Memory B cell (primary cell): Measurements from ENCODE around the gene DUOXA1.
A peak's percentile ranks its signal among the peaks of the same experiment; 100 is the strongest.

Source experiments
- ATAC-seq: fragments of 150-1000 bp; cut with Tn5 transposase; 2 replicates; pipeline ENCODE4 v1.10.0; 2021; ENCODE audit warnings: low read depth, mild to moderate bottlenecking, moderate library complexity
- DNase-seq, 2 donors: peaks; one replicate each; pipeline ENCODE4 v3.0.0; 2022; ENCODE audit warnings: low spot score in 2 of 2
- H3K27ac Mint-ChIP-seq: one replicate; pipeline ENCODE4 v1.8.0; 2022; ENCODE audit warnings: mild to moderate bottlenecking, moderate library complexity, mixed read lengths
- H3K27me3 Mint-ChIP-seq: one replicate; pipeline ENCODE4 v1.8.0; 2022; ENCODE audit warnings: mixed read lengths
- H3K36me3 Mint-ChIP-seq: one replicate; pipeline ENCODE4 v1.8.0; 2022; ENCODE audit warnings: mild to moderate bottlenecking, mixed read lengths
- H3K4me1 Mint-ChIP-seq: one replicate; pipeline ENCODE4 v1.8.0; 2022; ENCODE audit warnings: mixed read lengths
- H3K4me3 Mint-ChIP-seq: one replicate; pipeline ENCODE4 v1.8.0; 2022; ENCODE audit warnings: mild to moderate bottlenecking, moderate library complexity, mixed read lengths
- H3K9me3 Mint-ChIP-seq: one replicate; pipeline ENCODE4 v1.8.0; 2022; ENCODE audit warnings: mixed read lengths

The DUOXA1 gene

DNA sequence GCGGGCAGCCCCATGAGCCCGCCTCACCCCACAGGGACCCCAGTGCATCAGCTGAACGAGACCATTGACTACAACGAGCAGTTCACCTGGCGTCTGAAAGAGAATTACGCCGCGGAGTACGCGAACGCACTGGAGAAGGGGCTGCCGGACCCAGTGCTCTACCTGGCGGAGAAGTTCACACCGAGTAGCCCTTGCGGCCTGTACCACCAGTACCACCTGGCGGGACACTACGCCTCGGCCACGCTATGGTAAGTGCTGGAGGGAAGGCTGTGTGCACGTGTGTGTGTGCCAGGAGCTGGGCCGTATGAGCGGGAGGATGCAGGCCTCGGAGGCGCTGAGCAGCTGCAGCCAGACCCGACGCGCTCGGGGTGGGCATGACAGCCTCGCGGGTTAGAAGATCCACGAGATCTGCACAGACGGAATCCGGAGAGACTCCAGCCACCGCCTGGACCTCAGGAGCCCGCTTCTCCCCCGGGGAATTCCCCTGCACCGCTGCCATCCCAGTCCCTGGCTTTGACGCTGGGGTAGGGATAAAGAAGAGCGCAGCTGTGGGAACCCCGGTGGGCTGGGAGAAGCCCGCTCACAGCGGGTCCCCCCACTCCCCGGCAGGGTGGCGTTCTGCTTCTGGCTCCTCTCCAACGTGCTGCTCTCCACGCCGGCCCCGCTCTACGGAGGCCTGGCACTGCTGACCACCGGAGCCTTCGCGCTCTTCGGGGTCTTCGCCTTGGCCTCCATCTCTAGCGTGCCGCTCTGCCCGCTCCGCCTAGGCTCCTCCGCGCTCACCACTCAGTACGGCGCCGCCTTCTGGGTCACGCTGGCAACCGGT, 13.0 kb downstream of the DUOXA1 start:
- H3K9me3 Mint-ChIP-seq, result no peaks in the 10 kb centered on the region
- H3K4me3 Mint-ChIP-seq, result peak overlapping the region; percentile 56
- DNase-seq (no peak), ATAC-seq (no peak)
- no peak overlapping the region for H3K27ac Mint-ChIP-seq
- H3K4me1 Mint-ChIP-seq, result peaks cover 39% of the 10 kb centered on the region
- H3K27me3 Mint-ChIP-seq, result peaks cover 49% of the 10 kb centered on the region
- no peaks in the 10 kb centered on the region for H3K36me3 Mint-ChIP-seq

DNA sequence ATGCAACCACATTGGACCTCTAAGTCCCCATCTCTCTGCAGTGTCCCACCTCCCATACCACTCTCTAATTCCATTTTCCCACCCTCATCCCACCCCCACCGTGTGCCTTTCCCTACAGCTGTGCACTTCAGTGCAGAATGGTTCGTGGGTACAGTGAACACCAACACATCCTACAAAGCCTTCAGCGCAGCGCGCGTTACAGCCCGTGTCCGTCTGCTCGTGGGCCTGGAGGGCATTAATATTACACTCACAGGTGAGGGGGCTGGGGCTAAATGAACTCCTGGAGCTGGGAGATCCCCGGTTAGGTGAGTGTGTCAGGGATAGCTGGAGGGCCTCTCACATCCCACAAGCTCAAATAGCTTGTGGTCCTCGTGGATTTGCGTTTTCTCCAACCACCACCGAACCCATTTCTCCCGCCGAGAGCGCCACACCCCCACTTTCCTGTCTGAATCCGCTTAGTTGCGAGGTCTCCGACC, 13.6 kb downstream of the DUOXA1 start:
- peaks cover 39% of the 10 kb centered on the region for H3K4me1 Mint-ChIP-seq
- H3K27me3 Mint-ChIP-seq, result peaks cover 48% of the 10 kb centered on the region
- DNase-seq (no peak), ATAC-seq (no peak)
- H3K4me3 Mint-ChIP-seq, result peak overlapping the region; percentile 50
- H3K9me3 Mint-ChIP-seq, result no peaks in the 10 kb centered on the region
- no peaks in the 10 kb centered on the region for H3K36me3 Mint-ChIP-seq
- no peak overlapping the region for H3K27ac Mint-ChIP-seq

DNA sequence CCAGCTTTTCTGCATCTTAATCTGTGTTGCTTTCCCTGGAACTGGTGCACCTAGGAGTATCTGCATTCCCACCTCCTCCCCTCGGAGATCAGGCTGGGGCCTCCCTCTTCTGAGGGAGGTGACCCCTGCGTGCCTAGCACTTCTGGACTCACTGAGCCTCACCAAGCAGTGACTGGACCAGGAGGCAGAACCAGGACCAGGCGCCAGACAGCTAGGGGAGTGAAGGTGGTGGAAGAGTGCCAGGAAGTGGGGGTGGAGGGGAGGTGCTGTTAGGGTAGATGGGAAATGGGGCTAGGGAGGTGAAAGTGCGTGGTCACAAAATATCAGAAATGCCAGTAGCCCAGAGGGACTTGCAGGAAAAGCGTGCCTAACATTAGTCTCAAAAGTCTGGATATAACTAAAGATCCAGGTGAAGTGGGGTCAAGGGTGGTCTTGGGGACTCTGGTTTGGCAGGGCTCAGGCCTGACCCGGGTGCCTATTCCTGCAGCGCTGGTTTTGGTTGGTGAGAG, 14.3 kb downstream of the DUOXA1 start:
- peaks cover 39% of the 10 kb centered on the region for H3K4me1 Mint-ChIP-seq

DNA sequence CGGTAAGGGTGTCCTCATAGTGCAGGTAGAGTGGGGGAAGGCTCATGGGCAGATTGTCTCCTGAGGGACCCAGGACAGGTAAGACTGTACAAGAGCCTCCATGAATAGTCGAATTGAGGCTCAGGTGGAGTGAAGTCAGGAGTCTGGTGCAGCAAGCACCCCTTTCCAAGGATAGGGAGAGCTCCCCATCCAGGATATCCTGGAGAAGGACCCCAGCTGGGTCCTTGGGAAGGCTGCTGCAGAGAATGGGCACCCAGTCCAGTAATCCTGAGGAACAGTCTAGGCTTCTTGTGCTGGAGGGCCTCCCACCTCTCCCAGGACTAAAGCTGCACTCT, 15.0 kb downstream of the DUOXA1 start:
- H3K4me3 Mint-ChIP-seq, result peak overlapping the region; percentile 60
- no peak overlapping the region for H3K27ac Mint-ChIP-seq
- DNase-seq (no peak), ATAC-seq (no peak)
- H3K9me3 Mint-ChIP-seq, result no peaks in the 10 kb centered on the region
- H3K4me1 Mint-ChIP-seq, result peaks cover 39% of the 10 kb centered on the region
- no peaks in the 10 kb centered on the region for H3K36me3 Mint-ChIP-seq
- peaks cover 51% of the 10 kb centered on the region for H3K27me3 Mint-ChIP-seq

More for the DNA sequence above, 14.3 kb downstream of the DUOXA1 start:
- DNase-seq (no peak), ATAC-seq (no peak)
- no peak overlapping the region for H3K4me3 Mint-ChIP-seq
- H3K9me3 Mint-ChIP-seq, result no peaks in the 10 kb centered on the region
- H3K27me3 Mint-ChIP-seq, result peaks cover 48% of the 10 kb centered on the region
- H3K27ac Mint-ChIP-seq, result no peak overlapping the region
- no peaks in the 10 kb centered on the region for H3K36me3 Mint-ChIP-seq

DNA sequence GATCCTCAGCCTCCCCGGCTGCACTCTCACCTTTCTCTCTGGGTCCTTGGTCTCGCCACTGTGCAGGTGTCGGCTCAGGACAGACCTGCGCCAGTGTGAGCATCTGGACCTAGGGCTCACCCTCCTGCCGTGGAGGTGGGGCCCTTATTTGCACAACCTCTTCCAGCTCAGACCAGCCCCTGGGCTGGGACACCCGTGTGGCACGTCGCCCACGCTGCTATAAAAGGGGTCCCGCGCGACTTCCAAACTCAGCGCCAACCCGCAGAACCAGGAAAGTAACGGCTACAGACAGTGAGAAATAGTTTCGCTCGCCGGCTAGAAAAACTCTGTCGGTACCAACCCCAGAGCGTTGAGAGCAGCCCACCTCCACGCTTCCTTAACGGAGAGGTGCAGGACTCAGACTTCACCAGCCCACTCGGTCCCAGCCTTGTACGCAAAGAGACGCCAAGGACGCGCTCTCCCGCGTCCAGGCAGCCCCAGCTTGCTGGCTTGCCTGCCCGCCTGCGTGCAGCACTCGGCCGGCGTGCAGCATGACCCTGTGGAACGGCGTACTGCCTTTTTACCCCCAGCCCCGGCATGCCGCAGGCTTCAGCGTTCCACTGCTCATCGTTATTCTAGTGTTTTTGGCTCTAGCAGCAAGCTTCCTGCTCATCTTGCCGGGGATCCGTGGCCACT, 15.5 kb downstream of the DUOXA1 start, which contains the start of the genes DUOX2 and DUOXA2:
Gene DUOX2 (minus strand): TSS at position 97 of the 675 bp plus-strand sequence. CDS start 761 bp downstream, outside the sequence.
Gene DUOXA2 (plus strand): TSS at position 251 of the 675 bp plus-strand sequence. CDS start 280 bp downstream, at position 531.
- no peak within 1 kb of the TSS for H3K27ac Mint-ChIP-seq
- peaks cover 39% of the 10 kb centered on the region for H3K4me1 Mint-ChIP-seq
- H3K4me3 Mint-ChIP-seq, result peak within 1 kb of the TSS; percentile 60
- no peak for DNase-seq
- peaks cover 48% of the 10 kb centered on the region for H3K27me3 Mint-ChIP-seq
- ATAC-seq, result no peak
- H3K36me3 Mint-ChIP-seq, result no peaks in the 10 kb centered on the region
- no peaks in the 10 kb centered on the region for H3K9me3 Mint-ChIP-seq

DNA sequence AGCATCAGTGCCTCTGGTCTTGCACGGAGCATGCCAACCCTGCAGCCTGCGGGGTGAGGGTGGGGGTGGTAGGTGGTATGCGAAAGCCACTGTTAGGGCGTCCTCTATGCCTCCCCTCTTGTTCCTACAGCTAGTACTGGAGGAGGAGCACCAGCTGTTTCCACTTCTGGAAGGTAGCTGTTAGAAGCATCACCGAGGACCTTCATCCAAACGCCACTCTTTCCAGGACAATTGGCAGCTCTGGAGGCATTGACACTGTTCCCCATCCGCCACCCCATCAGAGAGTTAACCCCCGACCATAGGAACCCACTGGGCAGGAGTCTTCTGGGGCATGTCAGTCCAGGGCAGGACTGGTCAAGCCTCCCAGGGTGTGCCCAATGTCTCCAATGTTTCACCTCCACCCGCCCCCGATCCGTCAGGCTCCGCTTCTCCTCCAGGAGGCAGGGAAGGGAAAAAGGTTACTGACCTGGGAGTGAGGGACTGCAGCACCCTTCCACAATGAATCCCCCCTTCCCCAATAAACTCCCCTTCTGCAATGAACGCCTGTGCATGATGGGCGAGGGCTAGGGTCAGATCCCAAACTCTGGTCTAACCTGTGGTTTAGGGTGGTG, 16.2 kb downstream of the DUOXA1 start:
- DNase-seq (no peak), ATAC-seq (no peak)
- H3K27ac Mint-ChIP-seq, result no peak overlapping the region
- no peaks in the 10 kb centered on the region for H3K36me3 Mint-ChIP-seq
- H3K9me3 Mint-ChIP-seq, result no peaks in the 10 kb centered on the region
- H3K27me3 Mint-ChIP-seq, result peaks cover 48% of the 10 kb centered on the region
- H3K4me1 Mint-ChIP-seq, result peaks cover 39% of the 10 kb centered on the region
- peak overlapping the region; percentile 37 for H3K4me3 Mint-ChIP-seq

DNA sequence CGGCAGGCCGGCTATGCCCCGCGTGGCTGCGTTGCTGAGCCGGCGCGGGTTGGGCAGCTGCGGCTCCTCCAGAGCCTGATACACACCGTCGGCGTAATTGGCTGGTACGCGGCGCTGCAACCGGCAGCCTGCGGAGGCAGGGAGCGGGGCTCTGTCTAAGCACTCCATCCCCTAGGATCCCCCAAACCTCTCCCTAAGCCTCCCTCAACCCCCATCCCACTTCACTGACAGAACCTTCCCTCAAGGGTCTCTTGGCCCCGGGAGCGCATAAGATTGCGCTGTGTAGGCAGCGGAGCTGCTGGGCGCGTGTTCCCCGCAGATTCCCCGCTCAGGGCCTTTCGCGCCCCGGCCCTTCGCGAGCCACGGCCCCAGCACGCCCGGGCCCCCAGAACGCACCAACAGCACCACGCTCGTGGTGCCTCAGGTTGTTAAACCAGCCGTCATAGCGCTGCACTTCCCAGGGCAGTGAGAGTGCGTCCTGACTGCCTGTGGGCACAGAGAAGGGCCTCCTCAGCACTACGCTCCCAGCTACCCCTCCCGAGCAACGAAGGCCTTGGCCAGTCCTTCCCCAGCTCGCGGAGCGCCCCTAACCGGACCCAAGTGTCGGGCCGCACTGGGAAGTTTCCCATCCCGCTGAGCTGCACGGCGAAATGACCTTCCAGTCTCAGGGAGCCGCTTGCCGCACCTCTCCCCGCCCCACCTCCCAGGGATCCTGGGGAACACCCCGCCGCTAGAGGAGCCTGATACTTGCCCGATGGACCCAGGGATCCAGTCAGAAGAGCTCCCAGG, 16.9 kb downstream of the DUOXA1 start:
- Mint-ChIP-seq H3K9me3 (no peaks in the 10 kb centered on the region), H3K4me1 (peaks cover 33% of the 10 kb centered on the region), H3K36me3 (no peaks in the 10 kb centered on the region), H3K4me3 (peak overlapping the region; percentile 68), H3K27me3 (peaks cover 43% of the 10 kb centered on the region), H3K27ac (no peak overlapping the region)
- ATAC-seq, result peak; percentile 20
- DNase-seq, result no peak

DNA sequence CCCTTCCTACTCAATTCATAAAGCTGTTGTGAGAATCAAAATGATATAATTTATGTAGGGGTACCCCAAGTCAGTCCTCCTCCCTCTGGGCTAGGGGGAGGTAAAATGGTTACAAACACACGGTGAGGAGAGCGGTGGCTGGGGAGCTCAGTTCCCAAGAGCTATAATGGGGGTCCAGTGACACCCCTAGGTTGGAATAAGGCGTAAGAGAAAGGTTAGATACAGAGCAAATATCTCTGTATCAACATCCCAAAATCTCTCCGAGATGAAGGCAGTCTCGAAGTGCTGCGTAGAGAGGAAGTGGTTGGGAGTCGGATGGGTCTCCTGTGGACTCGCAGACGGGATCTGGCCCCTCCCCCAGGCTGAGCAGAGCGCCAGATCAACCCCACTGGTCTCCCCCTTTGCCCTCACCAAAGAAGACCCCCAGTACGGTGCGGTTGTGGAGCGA, 17.5 kb downstream of the DUOXA1 start:
- DNase-seq (no peak), ATAC-seq (no peak)
- no peak overlapping the region for H3K27ac Mint-ChIP-seq
- H3K4me1 Mint-ChIP-seq, result peaks cover 28% of the 10 kb centered on the region
- H3K4me3 Mint-ChIP-seq, result peak overlapping the region; percentile 68
- H3K9me3 Mint-ChIP-seq, result no peaks in the 10 kb centered on the region
- no peaks in the 10 kb centered on the region for H3K36me3 Mint-ChIP-seq
- peaks cover 38% of the 10 kb centered on the region for H3K27me3 Mint-ChIP-seq

DNA sequence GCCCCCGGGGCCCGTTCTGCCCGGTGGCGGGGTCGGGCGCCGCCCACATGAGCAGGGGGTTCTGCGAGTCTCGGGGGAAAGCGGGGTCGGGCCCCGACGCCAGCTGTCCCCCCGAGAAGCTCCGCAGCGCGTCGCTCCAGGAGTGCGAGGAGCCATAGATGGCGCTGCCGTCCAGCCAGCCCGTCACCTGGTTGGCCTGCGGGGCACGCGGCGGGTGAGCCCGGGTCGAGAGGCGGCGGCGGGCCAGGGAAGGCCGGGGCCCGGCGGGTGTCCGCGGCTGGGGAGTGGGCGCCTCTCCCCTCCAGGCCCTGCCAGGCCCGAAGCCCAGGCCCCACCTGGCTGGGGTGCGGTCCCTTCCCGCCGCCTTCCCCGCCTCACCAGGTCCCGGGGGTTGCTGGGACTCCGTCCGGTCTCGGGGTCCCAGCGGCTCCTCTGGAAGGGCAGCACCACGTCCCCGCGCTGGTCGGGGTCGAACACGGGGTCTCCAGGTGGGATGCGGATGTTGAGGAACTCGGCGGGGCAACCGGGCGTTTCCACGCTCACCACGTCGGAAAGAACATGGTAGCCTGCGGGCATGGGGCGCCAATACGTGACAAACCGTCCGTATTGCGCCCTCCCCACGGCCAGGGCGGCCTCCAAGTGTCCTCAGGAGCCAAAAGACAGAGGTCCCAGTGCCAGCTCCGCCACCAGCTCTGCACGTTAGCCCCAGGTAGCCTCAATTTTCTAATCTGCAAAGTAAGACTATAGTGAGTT, 18.1 kb downstream of the DUOXA1 start:
- no peaks in the 10 kb centered on the region for H3K9me3 Mint-ChIP-seq
- H3K27ac Mint-ChIP-seq, result no peak overlapping the region
- H3K27me3 Mint-ChIP-seq, result peaks cover 37% of the 10 kb centered on the region
- peak overlapping the region; percentile 68 for H3K4me3 Mint-ChIP-seq
- DNase-seq, result no peak
- H3K4me1 Mint-ChIP-seq, result peaks cover 26% of the 10 kb centered on the region
- no peak for ATAC-seq
- no peaks in the 10 kb centered on the region for H3K36me3 Mint-ChIP-seq

DNA sequence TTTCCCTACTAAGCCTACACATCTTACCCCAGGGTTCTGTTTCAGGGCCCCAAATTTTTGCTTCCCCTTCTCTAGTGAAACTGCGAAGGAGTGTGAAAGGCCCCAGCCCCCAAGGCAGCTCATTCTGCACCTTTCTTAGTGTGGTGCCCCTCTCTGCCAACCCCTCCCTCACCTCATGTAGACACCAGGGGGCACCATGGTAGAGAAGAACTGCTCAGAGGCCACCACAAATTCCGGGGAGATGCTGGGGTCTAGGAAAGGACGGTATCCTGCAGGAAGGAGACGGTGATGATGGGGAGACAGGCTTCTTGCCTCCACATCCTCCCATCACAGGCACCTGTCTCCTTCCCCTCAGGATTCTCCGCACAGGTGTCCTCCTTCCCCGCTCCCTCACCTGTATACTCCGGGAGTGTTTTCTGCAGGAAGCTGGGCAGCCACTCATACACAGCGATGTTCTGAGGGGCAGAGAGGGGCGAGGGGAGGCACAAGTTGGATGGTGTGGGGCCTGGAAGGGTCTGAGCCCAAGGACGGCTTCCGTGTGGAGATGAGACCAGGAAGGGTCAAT, 19.3 kb downstream of the DUOXA1 start:
- Mint-ChIP-seq H3K36me3 (no peaks in the 10 kb centered on the region), H3K4me1 (peaks cover 22% of the 10 kb centered on the region), H3K9me3 (no peaks in the 10 kb centered on the region), H3K27ac (no peak overlapping the region), H3K4me3 (no peak overlapping the region), H3K27me3 (peaks cover 29% of the 10 kb centered on the region)
- DNase-seq (no peak), ATAC-seq (no peak)

DNA sequence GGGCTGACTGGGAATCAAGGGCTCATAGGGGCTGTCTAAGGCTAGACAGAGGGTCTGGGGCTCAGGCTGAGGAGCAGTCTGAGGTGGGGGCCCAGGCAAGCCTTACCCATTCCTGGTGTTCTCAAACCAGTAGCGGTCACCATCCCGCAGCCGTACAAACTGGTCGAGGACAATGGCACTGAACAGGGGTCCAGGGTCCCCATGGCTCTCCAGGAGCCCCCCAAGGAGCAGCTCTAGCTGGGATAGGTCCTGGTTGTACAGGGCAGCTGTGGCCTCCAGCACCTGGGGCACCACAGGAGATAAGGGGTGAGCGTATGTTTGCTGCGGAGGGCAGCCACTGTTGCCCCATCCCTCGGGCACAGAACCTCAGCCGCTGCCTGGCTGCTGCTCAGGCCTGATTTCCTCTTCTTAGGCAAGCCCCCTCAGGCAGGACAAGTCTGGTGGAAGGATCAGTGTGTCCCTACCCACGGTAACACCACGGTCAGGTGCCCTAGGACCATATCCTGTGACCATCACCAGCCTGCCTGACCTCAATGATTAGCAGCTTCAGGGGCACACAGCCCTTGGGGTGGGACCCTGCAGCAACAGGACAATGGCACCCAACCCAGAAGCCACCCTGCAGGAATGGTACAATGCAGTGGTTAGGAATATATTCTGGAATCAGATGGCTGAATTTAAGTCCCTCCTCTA, 21.6 kb downstream of the DUOXA1 start:
- Mint-ChIP-seq H3K4me1 (peaks cover 10% of the 10 kb centered on the region), H3K27me3 (peaks cover 21% of the 10 kb centered on the region), H3K9me3 (no peaks in the 10 kb centered on the region), H3K36me3 (no peaks in the 10 kb centered on the region), H3K27ac (no peak overlapping the region), H3K4me3 (no peak overlapping the region)
- no peak for DNase-seq
- no peak for ATAC-seq
